GM23338 (cell line): ENCODE results near the gene MPP7. TPM values are rescaled to one million over a fixed set of nuclear protein-coding genes. Genes with fewer than 3 reads are reported as not detected.

Experiments used
- ATAC-seq: fragments of 200-7000 bp; cut with Tn5 transposase; 3 replicates; pipeline ENCODE4 v1.9.1; 2020
- DNase-seq: peaks from one replicate; pipeline ENCODE4 v3.0.0-alpha.2; 2015; ENCODE audit warnings: low spot score
- H2AFZ ChIP-seq: fragments of 200-600 bp; sonication (generic); 2 replicates; pipeline ENCODE4 v1.8.0; 2016; ENCODE audit warnings: antibody characterized with exemption, mild to moderate bottlenecking, moderate library complexity
- H3F3A ChIP-seq: fragments of 200-600 bp; sonication (generic); replicated peaks from 2 replicates; pipeline ENCODE4 v1.8.0; 2017; ENCODE audit warnings: antibody characterized with exemption, mixed run types, low read depth
- H3K27ac ChIP-seq: fragments of 200-600 bp; sonication (generic); 2 replicates; pipeline ENCODE4 v1.6.1; 2016; ENCODE audit warnings: low read depth
- H3K27me3 ChIP-seq: fragments of 200-600 bp; sonication (generic); 2 replicates; pipeline ENCODE4 v1.8.0; 2016; ENCODE audit warnings: mild to moderate bottlenecking, mixed run types, moderate library complexity; ENCODE audit not compliant: insufficient read depth
- H3K36me3 ChIP-seq: fragments of 200-600 bp; sonication (generic); 2 replicates; pipeline ENCODE4 v1.8.0; 2016; ENCODE audit warnings: mild to moderate bottlenecking; ENCODE audit not compliant: insufficient read depth
- H3K4me1 ChIP-seq: fragments of 200-600 bp; sonication (generic); 2 replicates; pipeline ENCODE4 v1.8.0; 2016; ENCODE audit warnings: mild to moderate bottlenecking, moderate library complexity; ENCODE audit not compliant: insufficient read depth
- H3K4me2 ChIP-seq: fragments of 200-600 bp; sonication (generic); 2 replicates; pipeline ENCODE4 v1.7.1; 2017; ENCODE audit warnings: mixed run types
- H3K4me3 ChIP-seq: fragments of 200-600 bp; sonication (generic); 2 replicates; pipeline ENCODE4 v1.6.1; 2016; ENCODE audit warnings: mixed run types
- H3K79me2 ChIP-seq: fragments of 200-600 bp; sonication (generic); replicated peaks from 2 replicates; pipeline ENCODE4 v1.8.0; 2017; ENCODE audit warnings: mild to moderate bottlenecking; ENCODE audit not compliant: insufficient read depth
- H3K9me2 ChIP-seq: fragments of 200-600 bp; sonication (generic); 2 replicates; pipeline ENCODE4 v1.8.0; 2017; ENCODE audit not compliant: insufficient read depth
- H4K20me1 ChIP-seq: fragments of 200-600 bp; sonication (generic); replicated peaks from 2 replicates; pipeline ENCODE4 v1.8.0; 2017; ENCODE audit warnings: mild to moderate bottlenecking; ENCODE audit not compliant: insufficient read depth
- H3K27ac Mint-ChIP-seq: 2 replicates; pipeline ENCODE4 v1.8.0; 2020; ENCODE audit warnings: inconsistent platforms, mild to moderate bottlenecking, moderate library complexity, mixed read lengths
- H3K27me3 Mint-ChIP-seq: 3 replicates; pipeline ENCODE4 v1.8.0; 2022; ENCODE audit warnings: low read depth, mild to moderate bottlenecking, moderate library complexity, mixed read lengths, inconsistent platforms; ENCODE audit not compliant: insufficient read depth, poor library complexity
- H3K36me3 Mint-ChIP-seq: 3 replicates; pipeline ENCODE4 v1.8.0; 2021; ENCODE audit warnings: low read depth, mild to moderate bottlenecking, inconsistent platforms, moderate library complexity, mixed read lengths
- H3K4me1 Mint-ChIP-seq: 3 replicates; pipeline ENCODE4 v1.8.0; 2020; ENCODE audit warnings: mild to moderate bottlenecking, inconsistent platforms, mixed read lengths
- H3K4me3 Mint-ChIP-seq: 3 replicates; pipeline ENCODE4 v1.8.0; 2021; ENCODE audit warnings: moderate library complexity, mild to moderate bottlenecking, inconsistent platforms, mixed read lengths
- H3K9me3 Mint-ChIP-seq: 3 replicates; pipeline ENCODE4 v1.8.0; 2020; ENCODE audit warnings: moderate library complexity, mild to moderate bottlenecking, inconsistent platforms, mixed read lengths
- CTCF ChIP-seq, 2 experiments: fragments of 200-600 bp in 1 of 2; sonication (generic) in 1 of 2; conservative IDR thresholded peaks; 2 replicates each; pipeline versions ENCODE4 v1.5.1 to v1.6.1; 2016 to 2017; ENCODE audit warnings: antibody characterized with exemption in 2 of 2, low read depth in 2 of 2, mild to moderate bottlenecking in 2 of 2, moderate library complexity in 1 of 2
- EZH2 ChIP-seq: fragments of 200-600 bp; sonication (generic); IDR thresholded peaks from one replicate; pipeline ENCODE4 v1.8.0; 2017; ENCODE audit warnings: antibody characterized with exemption, mild to moderate bottlenecking, low read depth; ENCODE audit not compliant: unreplicated experiment
- JUNB ChIP-seq: IDR thresholded peaks from one replicate; pipeline ENCODE4 v1.6.1; 2016; ENCODE audit warnings: antibody characterized with exemption; ENCODE audit not compliant: unreplicated experiment
- NANOG ChIP-seq: IDR thresholded peaks from 2 replicates; pipeline ENCODE4 v1.6.1; 2016; ENCODE audit warnings: antibody characterized with exemption, borderline replicate concordance
- STAT1 ChIP-seq: IDR thresholded peaks from one replicate; pipeline ENCODE4 v1.6.1; 2016; ENCODE audit warnings: antibody characterized with exemption; ENCODE audit not compliant: unreplicated experiment
- ZNF462 ChIP-seq: fragments of 250-450 bp; sonication (Bioruptor Pico); IDR thresholded peaks from 2 replicates; pipeline ENCODE4 v1.5.0; 2020; ENCODE audit warnings: mild to moderate bottlenecking, moderate library complexity
- polyA plus RNA-seq: library from polyadenylated mRNA; unstranded; fragments of >200 nt; fragmentation: Nextera tagmentation; extraction: Ambion mirVana; gene quantifications from 2 replicates; pipeline ENCODE4 v1.2.1, GENCODE V29; 2016
- total RNA-seq: library from RNA; depleted of rRNA; stranded (reverse); fragments of >200 nt; shearing (Covaris generic); gene quantifications from 2 replicates; pipeline ENCODE4 v1.2.3, GENCODE V29; 2014

The MPP7 gene
- total and polyA plus RNA-seq, 2 experiments from 2014 or later = 5.0 to 8.0 TPM

GRCh38 chr10:28331066-28331465, 28.2 kb upstream of the MPP7 start (continued):
- no peak for TF ChIP-seq ZNF462 (CRISPR knock-in tag)
- TF ChIP-seq NANOG = no peak
- TF ChIP-seq JUNB = no peak
- TF ChIP-seq EZH2 = no peak
- no peak for TF ChIP-seq CTCF (conservative IDR thresholded peaks at IDR 0.05; ENCODE audit: low read depth in 2 of 2)
- no peak for TF ChIP-seq STAT1

GRCh38 chr10:28328346-28328745, 25.5 kb upstream of the MPP7 start:
- Histone ChIP-seq H3K27me3 (no peaks in the 10 kb centered on the region), H3K4me2 (no peak overlapping the region), H2AFZ (no peak overlapping the region), H3K27ac (no peak overlapping the region), H3F3A (no peaks in the 10 kb centered on the region), H3K4me1 (peaks cover 12% of the 10 kb centered on the region; the same call in 1 of the 2 replicates), H3K36me3 (no peaks in the 10 kb centered on the region), H4K20me1 (no peaks in the 10 kb centered on the region), H3K4me3 (no peak overlapping the region), H3K79me2 (no peaks in the 10 kb centered on the region), H3K9me2 (no peaks in the 10 kb centered on the region)
- H3K36me3 Mint-ChIP-seq = no peaks in the 10 kb centered on the region
- DNase-seq (no peak), ATAC-seq (no peak)
- no peak overlapping the region for H3K27ac Mint-ChIP-seq
- no peaks in the 10 kb centered on the region for H3K9me3 Mint-ChIP-seq
- H3K4me1 Mint-ChIP-seq = peaks cover 14% of the 10 kb centered on the region
- H3K27me3 Mint-ChIP-seq = no peaks in the 10 kb centered on the region
- no peak overlapping the region for H3K4me3 Mint-ChIP-seq
- no peak for TF ChIP-seq ZNF462 (CRISPR knock-in tag)
- TF ChIP-seq STAT1 = no peak
